Effector memory CD4-positive, alpha-beta T cell (primary cell): ENCODE results near the gene EEF2K.

ENCODE experiments used
- DNase-seq, 3 donors: peaks; one replicate each; pipeline ENCODE4 v3.0.0-alpha.2; 2020
- H3K27ac ChIP-seq: 2 replicates; pipeline ENCODE4 v1.7.0; 2013; ENCODE audit warnings: mild to moderate bottlenecking, low read length, moderate library complexity; ENCODE audit not compliant: insufficient read depth, poor library complexity, severe bottlenecking
- H3K27me3 ChIP-seq: replicated peaks from 2 replicates; pipeline ENCODE4 v1.7.0; 2013; ENCODE audit warnings: mild to moderate bottlenecking, low read length; ENCODE audit not compliant: insufficient read depth, control insufficient read depth, poor library complexity, severe bottlenecking
- H3K36me3 ChIP-seq: 2 replicates; pipeline ENCODE4 v1.7.0; 2013; ENCODE audit warnings: mild to moderate bottlenecking, low read length, moderate library complexity; ENCODE audit not compliant: control insufficient read depth, insufficient read depth
- H3K4me1 ChIP-seq: 2 replicates; pipeline ENCODE4 v1.7.0; 2013; ENCODE audit warnings: low read length, mild to moderate bottlenecking; ENCODE audit not compliant: control insufficient read depth, insufficient read depth, poor library complexity, severe bottlenecking
- H3K4me3 ChIP-seq: 2 replicates; pipeline ENCODE4 v1.7.0; 2013; ENCODE audit warnings: low read length, low read depth, mild to moderate bottlenecking; ENCODE audit not compliant: insufficient read depth, poor library complexity, severe bottlenecking
- H3K9me3 ChIP-seq: 2 replicates; pipeline ENCODE4 v1.7.0; 2013; ENCODE audit warnings: mild to moderate bottlenecking, low read length, moderate library complexity; ENCODE audit not compliant: control insufficient read depth

Gene EEF2K

DNA sequence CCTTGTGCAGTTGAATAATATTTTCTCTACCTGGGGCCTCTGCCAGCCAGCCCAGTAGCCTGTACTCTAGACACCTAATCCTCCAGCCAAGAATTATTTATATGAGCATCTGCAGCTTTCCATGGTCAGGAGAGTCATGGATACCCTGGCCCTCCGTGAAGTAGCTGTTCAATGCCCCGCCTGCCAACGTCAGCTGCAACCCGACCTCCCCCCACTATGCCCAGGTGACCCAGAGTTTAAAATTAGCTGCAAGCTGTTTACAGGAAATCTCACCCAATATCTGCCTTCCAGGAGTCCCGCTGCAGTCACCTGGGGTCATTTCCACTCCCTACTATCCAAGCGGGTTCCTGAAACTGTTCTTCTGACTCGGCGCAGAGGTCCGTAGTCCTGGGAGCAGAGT is 31.4 kb upstream of the EEF2K start:
- Histone ChIP-seq H3K27ac (no peak overlapping the region), H3K27me3 (no peaks in the 10 kb centered on the region), H3K4me3 (no peak overlapping the region), H3K9me3 (no peaks in the 10 kb centered on the region), H3K36me3 (no peaks in the 10 kb centered on the region), H3K4me1 (no peaks in the 10 kb centered on the region)
- no peak for DNase-seq

DNA sequence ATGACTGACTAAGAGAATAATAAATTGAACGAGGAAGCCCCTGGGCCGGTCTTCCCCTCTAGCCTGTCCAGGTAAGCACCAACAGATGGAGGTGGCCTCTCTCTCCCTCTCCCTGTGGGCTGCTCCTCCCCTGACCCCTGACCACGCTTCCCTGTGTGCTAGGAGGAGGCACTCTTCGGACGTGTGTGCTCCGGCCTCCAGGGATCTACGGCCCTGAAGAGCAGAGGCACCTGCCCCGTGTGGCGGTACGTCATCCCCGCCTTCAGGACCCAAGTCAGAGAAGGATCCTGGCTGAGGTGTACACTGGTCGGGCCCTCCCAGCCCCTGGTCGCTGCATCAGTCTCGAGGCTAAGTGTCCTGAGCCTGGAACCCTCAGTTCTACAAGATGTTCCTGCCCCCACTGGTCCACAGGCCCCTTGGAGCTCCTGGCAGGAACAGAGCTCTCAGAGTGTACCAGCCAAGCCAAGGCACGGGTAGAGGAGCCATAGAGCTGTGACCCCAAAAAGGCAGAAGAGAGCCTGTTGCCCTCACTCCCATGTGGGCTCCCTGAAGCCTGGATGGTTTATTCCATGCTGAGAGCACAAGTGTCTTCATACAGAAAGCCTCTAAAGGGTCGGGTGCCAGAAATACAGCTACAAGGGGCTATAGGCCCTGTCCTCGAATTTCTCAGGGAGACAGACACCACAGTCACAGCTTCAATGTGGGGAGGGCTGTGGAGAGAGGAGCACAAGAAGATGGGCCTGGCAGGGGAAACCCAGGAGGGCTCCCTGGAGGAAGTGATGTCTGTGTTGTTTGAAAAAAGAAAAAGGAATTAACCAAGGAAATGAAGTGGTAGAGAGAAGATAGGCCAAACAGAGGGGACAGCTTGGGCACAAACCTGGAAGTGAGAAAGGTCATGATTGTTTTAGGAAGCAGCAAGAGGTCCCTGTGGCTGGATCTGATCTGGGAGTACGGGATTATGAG is 27.8 kb upstream of the EEF2K start:
- Histone ChIP-seq H3K9me3 (no peaks in the 10 kb centered on the region), H3K4me3 (no peak overlapping the region), H3K36me3 (no peaks in the 10 kb centered on the region), H3K4me1 (no peaks in the 10 kb centered on the region), H3K27me3 (no peaks in the 10 kb centered on the region), H3K27ac (no peak overlapping the region)
- no peak for DNase-seq

GRCh38 chr16:22181426-22181825 is 24.7 kb upstream of the EEF2K start:
- H3K27ac ChIP-seq, result no peak overlapping the region
- DNase-seq, result no peak
- H3K36me3 ChIP-seq, result no peaks in the 10 kb centered on the region
- no peak overlapping the region for H3K4me3 ChIP-seq
- no peaks in the 10 kb centered on the region for H3K9me3 ChIP-seq
- no peaks in the 10 kb centered on the region for H3K27me3 ChIP-seq
- no peaks in the 10 kb centered on the region for H3K4me1 ChIP-seq

DNA sequence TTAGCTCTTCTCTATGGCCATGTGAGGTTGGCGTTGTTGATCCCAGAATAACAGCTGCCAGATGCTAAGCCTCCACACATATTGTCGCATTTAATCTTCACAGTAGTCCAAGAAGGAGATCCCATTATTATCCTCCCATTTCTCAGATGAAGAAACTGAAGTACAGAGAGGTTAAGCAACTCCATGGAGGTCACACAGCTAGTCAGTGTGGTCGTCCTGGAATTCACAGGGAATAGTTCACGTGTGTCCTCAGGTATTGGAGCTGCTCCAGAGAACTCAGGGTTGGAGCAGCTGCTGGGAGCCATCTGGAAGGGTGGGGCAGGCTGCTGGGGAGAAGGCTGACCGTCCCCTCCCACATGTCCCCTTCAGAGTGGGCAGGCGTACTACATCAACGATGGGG is 24.2 kb upstream of the EEF2K start:
- no peak for DNase-seq

GRCh38 chr16:22183335-22183734 is 22.7 kb upstream of the EEF2K start:
- H3K9me3 ChIP-seq, result no peaks in the 10 kb centered on the region
- H3K4me1 ChIP-seq, result peaks cover 6% of the 10 kb centered on the region
- H3K4me3 ChIP-seq, result no peak overlapping the region
- no peak for DNase-seq
- no peaks in the 10 kb centered on the region for H3K27me3 ChIP-seq
- no peaks in the 10 kb centered on the region for H3K36me3 ChIP-seq
- no peak overlapping the region for H3K27ac ChIP-seq

More for the DNA sequence above, 24.2 kb upstream of the EEF2K start:
- Histone ChIP-seq H3K9me3 (no peaks in the 10 kb centered on the region), H3K4me1 (no peaks in the 10 kb centered on the region), H3K36me3 (no peaks in the 10 kb centered on the region), H3K27ac (no peak overlapping the region), H3K27me3 (no peaks in the 10 kb centered on the region), H3K4me3 (no peak overlapping the region)

DNA sequence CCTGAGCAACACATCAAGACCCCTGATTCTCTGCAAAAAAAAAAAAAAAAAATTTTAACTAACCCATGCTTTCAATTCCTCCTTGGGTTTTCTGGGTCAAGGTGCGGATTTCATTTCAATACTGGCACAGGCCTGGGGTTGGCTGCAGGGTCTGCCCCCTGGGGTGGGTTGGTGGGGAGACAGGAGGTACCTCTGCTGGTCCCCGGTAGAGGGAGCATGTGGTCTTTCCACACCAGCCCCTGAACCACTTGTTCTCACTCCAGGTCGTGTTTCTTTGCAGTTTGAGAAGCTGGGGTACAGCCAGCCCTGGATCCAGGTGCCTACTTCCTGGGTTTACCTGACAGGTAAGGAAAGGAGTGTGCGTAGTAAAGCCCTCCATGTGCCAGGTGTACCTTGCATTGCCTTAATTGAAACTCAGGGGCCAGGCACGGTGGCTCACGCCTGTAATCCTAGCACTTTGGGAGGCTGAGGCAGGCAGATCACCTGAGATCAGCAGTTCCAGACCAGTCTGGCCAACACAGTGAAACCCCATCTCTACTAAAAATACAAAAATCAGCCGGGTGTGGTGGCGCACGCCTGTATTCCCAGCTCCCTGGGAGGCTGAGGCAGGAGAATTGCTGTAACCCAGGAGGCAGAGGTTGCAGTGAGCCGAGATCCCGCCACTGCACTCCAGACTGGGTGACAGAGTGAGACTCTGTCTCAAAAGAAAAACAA is 22.0 kb upstream of the EEF2K start:
- Histone ChIP-seq H3K27ac (no peak overlapping the region), H3K9me3 (no peaks in the 10 kb centered on the region), H3K4me1 (peaks cover 11% of the 10 kb centered on the region), H3K4me3 (no peak overlapping the region), H3K27me3 (no peaks in the 10 kb centered on the region), H3K36me3 (no peaks in the 10 kb centered on the region)
- no peak for DNase-seq

GRCh38 chr16:22184615-22184968 is 21.5 kb upstream of the EEF2K start:
- Histone ChIP-seq H3K27me3 (no peaks in the 10 kb centered on the region), H3K9me3 (no peaks in the 10 kb centered on the region), H3K36me3 (no peaks in the 10 kb centered on the region), H3K4me1 (peaks cover 16% of the 10 kb centered on the region), H3K27ac (no peak overlapping the region), H3K4me3 (no peak overlapping the region)
- no peak for DNase-seq

- Histone ChIP-seq H3K9me3 (no peaks in the 10 kb centered on the region), H3K4me1 (peaks cover 29% of the 10 kb centered on the region), H3K36me3 (no peaks in the 10 kb centered on the region), H3K4me3 (no peak overlapping the region), H3K27me3 (no peaks in the 10 kb centered on the region), H3K27ac (no peak overlapping the region)
- no peak for DNase-seq
Observed at GRCh38 chr16:22186517-22186916, 19.6 kb upstream of the EEF2K start.

DNA sequence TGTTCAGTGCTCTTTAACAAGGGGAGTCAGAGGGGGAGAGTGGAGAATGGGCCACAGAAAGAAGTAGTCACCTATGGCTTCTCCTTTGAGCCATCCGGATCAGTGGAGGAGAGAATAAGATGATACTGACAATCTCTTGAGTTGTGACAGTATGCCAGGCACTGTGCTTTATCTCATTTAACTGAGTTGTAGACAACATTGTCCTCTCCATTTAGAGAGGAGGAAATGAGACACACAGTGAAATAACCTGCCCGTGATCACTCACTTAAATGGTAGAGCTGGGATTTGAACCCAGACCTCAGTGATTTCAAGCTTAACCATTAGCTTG is 17.8 kb upstream of the EEF2K start:
- Histone ChIP-seq H3K36me3 (no peaks in the 10 kb centered on the region), H3K27me3 (no peaks in the 10 kb centered on the region), H3K4me1 (peaks cover 42% of the 10 kb centered on the region), H3K27ac (peak overlapping the region; percentile 99), H3K4me3 (no peak overlapping the region), H3K9me3 (no peaks in the 10 kb centered on the region)
- no peak for DNase-seq
